ENCODE data around the gene SLC9A7. TPM values are rescaled to one million over a fixed set of nuclear protein-coding genes. Genes with fewer than 3 reads are reported as not detected.

The SLC9A7 gene
- total and polyA plus RNA-seq, 2 experiments from 2014 or later: 2.5 to 15.4 TPM

DNA sequence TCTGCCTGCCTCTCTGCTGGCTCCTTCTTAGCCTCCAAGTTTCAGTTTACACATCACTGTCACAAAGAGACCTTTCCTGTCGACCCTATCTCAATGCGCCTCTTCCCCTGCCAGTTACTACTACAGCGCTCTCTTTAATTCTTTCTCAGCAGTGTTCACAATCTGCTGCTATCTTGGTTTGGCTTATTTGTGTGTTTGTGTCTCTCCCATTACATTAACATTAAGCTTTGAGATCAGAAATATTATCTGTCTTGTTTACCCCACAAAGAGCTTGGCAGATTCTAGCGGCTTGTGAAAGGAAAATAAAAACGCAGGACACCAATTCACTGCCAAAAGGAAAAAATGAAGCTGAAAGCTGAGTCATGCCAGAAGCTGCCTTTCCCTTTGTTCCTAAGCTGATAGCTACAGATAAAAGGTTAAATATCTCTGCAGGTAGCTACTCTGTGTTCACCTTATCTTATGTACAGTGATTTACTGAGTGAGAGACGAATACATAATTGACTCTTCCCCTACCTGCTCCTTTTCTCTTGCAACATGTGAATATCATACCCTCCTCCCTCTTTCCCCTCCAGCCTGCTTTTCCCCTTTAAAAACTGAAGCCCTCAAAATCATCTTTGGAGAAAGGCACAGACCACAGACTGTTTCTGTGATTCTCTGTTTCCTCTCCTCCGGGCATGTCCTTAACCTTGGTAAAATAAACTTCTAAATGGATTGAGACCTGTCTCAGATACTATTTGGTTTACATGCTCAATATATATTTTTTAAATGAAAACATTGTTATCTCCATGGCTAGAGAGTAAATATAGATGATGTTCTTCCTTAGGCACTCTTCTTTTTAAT is 19.3 kb upstream of the SLC9A7 start:
- Mint-ChIP-seq H3K27ac (peak overlapping the region; percentile 92), H3K4me3 (no peak overlapping the region), H3K27me3 (ENCODE audit: insufficient read depth, low read depth, poor library complexity) (peaks cover 4% of the 10 kb centered on the region), H3K9me3 (no peaks in the 10 kb centered on the region; the same call in 2 of the 3 replicates), H3K4me1 (peaks cover 9% of the 10 kb centered on the region), H3K36me3 (ENCODE audit: low read depth) (no peaks in the 10 kb centered on the region)
- no peak overlapping the region for H3K27ac ChIP-seq (ENCODE audit: low read depth)
- ATAC-seq: peak; percentile 35; the same call in 2 of the 3 replicates
- H3K4me1 ChIP-seq (ENCODE audit: insufficient read depth): 0 out of 2 replicates have a peak, but pooled peaks cover 8% of the 10 kb centered on the region
- H3K27me3 ChIP-seq (ENCODE audit: insufficient read depth): no peaks in the 10 kb centered on the region
- H4K20me1 ChIP-seq (replicated peaks; ENCODE audit: insufficient read depth): no peaks in the 10 kb centered on the region
- no peaks in the 10 kb centered on the region for H3K36me3 ChIP-seq (ENCODE audit: insufficient read depth)
- 0 out of 2 replicates have a peak overlapping the region, but pooled peaks have one; percentile 43 for H3K4me2 ChIP-seq
- no peaks in the 10 kb centered on the region for H3F3A ChIP-seq (replicated peaks; ENCODE audit: low read depth)
- no peaks in the 10 kb centered on the region for H3K79me2 ChIP-seq (replicated peaks; ENCODE audit: insufficient read depth)
- H3K9me2 ChIP-seq (ENCODE audit: insufficient read depth): no peaks in the 10 kb centered on the region
- no peak overlapping the region for H3K4me3 ChIP-seq
- no peak for TF ChIP-seq ZNF331 (CRISPR knock-in tag; IDR thresholded peaks at IDR 0.05; ENCODE audit: low read depth)
- no peak for TF ChIP-seq NANOG (IDR thresholded peaks at IDR 0.05; ENCODE audit: borderline replicate concordance)
- no peak for DNase-seq (ENCODE audit: low spot score)
- H2AFZ ChIP-seq: peak overlapping the region; percentile 89; the same call in 1 of the 2 replicates

DNA sequence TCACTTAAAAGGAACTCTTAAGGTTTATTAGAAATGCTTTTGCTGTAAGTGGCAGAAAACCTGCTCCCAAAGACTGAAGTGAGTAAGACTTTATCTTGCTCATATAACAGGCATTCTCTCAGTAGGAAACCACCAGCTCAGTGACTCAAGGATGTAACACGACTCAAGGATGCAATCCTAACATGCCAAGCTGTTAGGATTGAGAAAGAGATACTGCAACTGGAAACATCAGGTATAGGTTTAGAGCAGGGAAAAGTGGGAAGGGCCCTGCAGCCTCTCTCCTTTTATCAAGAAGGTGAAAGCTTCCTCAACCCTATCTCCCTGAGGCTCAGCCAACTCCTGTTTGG is 11.9 kb upstream of the SLC9A7 start:
- H3K4me3 ChIP-seq: no peak overlapping the region
- ATAC-seq (no peak), DNase-seq (ENCODE audit: low spot score) (no peak)
- no peak overlapping the region for H3K4me2 ChIP-seq
- no peak overlapping the region for H3K27ac Mint-ChIP-seq
- H3F3A ChIP-seq (replicated peaks; ENCODE audit: low read depth): no peaks in the 10 kb centered on the region
- no peaks in the 10 kb centered on the region; the same call in 2 of the 3 replicates for H3K9me3 Mint-ChIP-seq
- no peaks in the 10 kb centered on the region for H3K36me3 ChIP-seq (ENCODE audit: insufficient read depth)
- no peaks in the 10 kb centered on the region for H3K79me2 ChIP-seq (replicated peaks; ENCODE audit: insufficient read depth)
- no peak overlapping the region for H3K4me3 Mint-ChIP-seq
- no peaks in the 10 kb centered on the region for H3K36me3 Mint-ChIP-seq (ENCODE audit: low read depth)
- no peak overlapping the region for H2AFZ ChIP-seq
- peaks cover 3% of the 10 kb centered on the region for H3K27me3 Mint-ChIP-seq (ENCODE audit: insufficient read depth, low read depth, poor library complexity)
- H3K4me1 ChIP-seq (ENCODE audit: insufficient read depth): no peaks in the 10 kb centered on the region
- no peaks in the 10 kb centered on the region for H3K27me3 ChIP-seq (ENCODE audit: insufficient read depth)
- no peaks in the 10 kb centered on the region for H4K20me1 ChIP-seq (replicated peaks; ENCODE audit: insufficient read depth)
- H3K27ac ChIP-seq (ENCODE audit: low read depth): no peak overlapping the region
- H3K9me2 ChIP-seq (ENCODE audit: insufficient read depth): no peaks in the 10 kb centered on the region
- no peaks in the 10 kb centered on the region for H3K4me1 Mint-ChIP-seq
- TF ChIP-seq EZH2phosphoT487 (IDR thresholded peaks at IDR 0.05; ENCODE audit: unreplicated experiment) (no peak), STAT1 (IDR thresholded peaks at IDR 0.05; ENCODE audit: unreplicated experiment) (no peak), JUNB (IDR thresholded peaks at IDR 0.05; ENCODE audit: unreplicated experiment) (no peak), POLR2AphosphoS5 (IDR thresholded peaks at IDR 0.05; ENCODE audit: low read depth) (no peak), EZH2 (IDR thresholded peaks at IDR 0.05; ENCODE audit: low read depth, unreplicated experiment) (no peak), ZNF331 (CRISPR knock-in tag; IDR thresholded peaks at IDR 0.05; ENCODE audit: low read depth) (no peak), ZNF114 (CRISPR knock-in tag; IDR thresholded peaks at IDR 0.05) (no peak), NANOG (IDR thresholded peaks at IDR 0.05; ENCODE audit: borderline replicate concordance) (no peak)
- TF ChIP-seq, protein P1, sequence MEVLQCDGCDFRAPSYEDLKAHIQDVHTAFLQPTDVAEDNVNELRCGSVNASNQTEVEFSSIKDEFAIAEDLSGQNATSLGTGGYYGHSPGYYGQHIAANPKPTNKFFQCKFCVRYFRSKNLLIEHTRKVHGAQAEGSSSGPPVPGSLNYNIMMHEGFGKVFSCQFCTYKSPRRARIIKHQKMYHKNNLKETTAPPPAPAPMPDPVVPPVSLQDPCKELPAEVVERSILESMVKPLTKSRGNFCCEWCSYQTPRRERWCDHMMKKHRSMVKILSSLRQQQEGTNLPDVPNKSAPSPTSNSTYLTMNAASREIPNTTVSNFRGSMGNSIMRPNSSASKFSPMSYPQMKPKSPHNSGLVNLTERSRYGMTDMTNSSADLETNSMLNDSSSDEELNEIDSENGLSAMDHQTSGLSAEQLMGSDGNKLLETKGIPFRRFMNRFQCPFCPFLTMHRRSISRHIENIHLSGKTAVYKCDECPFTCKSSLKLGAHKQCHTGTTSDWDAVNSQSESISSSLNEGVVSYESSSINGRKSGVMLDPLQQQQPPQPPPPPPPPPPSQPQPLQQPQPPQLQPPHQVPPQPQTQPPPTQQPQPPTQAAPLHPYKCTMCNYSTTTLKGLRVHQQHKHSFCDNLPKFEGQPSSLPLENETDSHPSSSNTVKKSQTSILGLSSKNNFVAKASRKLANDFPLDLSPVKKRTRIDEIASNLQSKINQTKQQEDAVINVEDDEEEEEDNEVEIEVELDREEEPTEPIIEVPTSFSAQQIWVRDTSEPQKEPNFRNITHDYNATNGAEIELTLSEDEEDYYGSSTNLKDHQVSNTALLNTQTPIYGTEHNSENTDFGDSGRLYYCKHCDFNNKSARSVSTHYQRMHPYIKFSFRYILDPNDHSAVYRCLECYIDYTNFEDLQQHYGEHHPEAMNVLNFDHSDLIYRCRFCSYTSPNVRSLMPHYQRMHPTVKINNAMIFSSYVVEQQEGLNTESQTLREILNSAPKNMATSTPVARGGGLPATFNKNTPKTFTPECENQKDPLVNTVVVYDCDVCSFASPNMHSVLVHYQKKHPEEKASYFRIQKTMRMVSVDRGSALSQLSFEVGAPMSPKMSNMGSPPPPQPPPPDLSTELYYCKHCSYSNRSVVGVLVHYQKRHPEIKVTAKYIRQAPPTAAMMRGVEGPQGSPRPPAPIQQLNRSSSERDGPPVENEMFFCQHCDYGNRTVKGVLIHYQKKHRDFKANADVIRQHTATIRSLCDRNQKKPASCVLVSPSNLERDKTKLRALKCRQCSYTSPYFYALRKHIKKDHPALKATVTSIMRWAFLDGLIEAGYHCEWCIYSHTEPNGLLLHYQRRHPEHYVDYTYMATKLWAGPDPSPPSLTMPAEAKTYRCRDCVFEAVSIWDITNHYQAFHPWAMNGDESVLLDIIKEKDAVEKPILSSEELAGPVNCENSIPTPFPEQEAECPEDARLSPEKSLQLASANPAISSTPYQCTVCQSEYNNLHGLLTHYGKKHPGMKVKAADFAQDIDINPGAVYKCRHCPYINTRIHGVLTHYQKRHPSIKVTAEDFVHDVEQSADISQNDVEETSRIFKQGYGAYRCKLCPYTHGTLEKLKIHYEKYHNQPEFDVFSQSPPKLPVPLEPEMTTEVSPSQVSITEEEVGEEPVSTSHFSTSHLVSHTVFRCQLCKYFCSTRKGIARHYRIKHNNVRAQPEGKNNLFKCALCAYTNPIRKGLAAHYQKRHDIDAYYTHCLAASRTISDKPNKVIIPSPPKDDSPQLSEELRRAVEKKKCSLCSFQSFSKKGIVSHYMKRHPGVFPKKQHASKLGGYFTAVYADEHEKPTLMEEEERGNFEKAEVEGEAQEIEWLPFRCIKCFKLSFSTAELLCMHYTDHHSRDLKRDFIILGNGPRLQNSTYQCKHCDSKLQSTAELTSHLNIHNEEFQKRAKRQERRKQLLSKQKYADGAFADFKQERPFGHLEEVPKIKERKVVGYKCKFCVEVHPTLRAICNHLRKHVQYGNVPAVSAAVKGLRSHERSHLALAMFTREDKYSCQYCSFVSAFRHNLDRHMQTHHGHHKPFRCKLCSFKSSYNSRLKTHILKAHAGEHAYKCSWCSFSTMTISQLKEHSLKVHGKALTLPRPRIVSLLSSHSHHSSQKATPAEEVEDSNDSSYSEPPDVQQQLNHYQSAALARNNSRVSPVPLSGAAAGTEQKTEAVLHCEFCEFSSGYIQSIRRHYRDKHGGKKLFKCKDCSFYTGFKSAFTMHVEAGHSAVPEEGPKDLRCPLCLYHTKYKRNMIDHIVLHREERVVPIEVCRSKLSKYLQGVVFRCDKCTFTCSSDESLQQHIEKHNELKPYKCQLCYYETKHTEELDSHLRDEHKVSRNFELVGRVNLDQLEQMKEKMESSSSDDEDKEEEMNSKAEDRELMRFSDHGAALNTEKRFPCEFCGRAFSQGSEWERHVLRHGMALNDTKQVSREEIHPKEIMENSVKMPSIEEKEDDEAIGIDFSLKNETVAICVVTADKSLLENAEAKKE (CRISPR knock-in tag; IDR thresholded peaks at IDR 0.05): no peak
- TF ChIP-seq, protein P2, sequence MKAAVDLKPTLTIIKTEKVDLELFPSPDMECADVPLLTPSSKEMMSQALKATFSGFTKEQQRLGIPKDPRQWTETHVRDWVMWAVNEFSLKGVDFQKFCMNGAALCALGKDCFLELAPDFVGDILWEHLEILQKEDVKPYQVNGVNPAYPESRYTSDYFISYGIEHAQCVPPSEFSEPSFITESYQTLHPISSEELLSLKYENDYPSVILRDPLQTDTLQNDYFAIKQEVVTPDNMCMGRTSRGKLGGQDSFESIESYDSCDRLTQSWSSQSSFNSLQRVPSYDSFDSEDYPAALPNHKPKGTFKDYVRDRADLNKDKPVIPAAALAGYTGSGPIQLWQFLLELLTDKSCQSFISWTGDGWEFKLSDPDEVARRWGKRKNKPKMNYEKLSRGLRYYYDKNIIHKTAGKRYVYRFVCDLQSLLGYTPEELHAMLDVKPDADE (IDR thresholded peaks at IDR 0.05): no peak
- TF ChIP-seq, protein P3, sequence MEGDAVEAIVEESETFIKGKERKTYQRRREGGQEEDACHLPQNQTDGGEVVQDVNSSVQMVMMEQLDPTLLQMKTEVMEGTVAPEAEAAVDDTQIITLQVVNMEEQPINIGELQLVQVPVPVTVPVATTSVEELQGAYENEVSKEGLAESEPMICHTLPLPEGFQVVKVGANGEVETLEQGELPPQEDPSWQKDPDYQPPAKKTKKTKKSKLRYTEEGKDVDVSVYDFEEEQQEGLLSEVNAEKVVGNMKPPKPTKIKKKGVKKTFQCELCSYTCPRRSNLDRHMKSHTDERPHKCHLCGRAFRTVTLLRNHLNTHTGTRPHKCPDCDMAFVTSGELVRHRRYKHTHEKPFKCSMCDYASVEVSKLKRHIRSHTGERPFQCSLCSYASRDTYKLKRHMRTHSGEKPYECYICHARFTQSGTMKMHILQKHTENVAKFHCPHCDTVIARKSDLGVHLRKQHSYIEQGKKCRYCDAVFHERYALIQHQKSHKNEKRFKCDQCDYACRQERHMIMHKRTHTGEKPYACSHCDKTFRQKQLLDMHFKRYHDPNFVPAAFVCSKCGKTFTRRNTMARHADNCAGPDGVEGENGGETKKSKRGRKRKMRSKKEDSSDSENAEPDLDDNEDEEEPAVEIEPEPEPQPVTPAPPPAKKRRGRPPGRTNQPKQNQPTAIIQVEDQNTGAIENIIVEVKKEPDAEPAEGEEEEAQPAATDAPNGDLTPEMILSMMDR (conservative IDR thresholded peaks at IDR 0.05; ENCODE audit: low read depth in 2 of 2): no peak

Measured in GM23338 (cell line).